GM19193 (cell line): Measurements from ENCODE around the gene NHLRC4.

ENCODE experiments used
- POLR2A ChIP-seq: IDR thresholded peaks from 4 replicates; pipeline ENCODE4 v1.6.1; 2011; ENCODE audit not compliant: insufficient read depth, insufficient read length; ENCODE audit errors: extremely low read depth

The NHLRC4 gene

GRCh38 chr16:588889-589657 lies 22.3 kb downstream of the NHLRC4 start:
- TF ChIP-seq POLR2A = peak; percentile 85

- TF ChIP-seq POLR2A = no peak
Observed at GRCh38 chr16:589658-590187, 22.9 kb downstream of the NHLRC4 start, which contains the start of gene RAB40C. Gene RAB40C, plus strand, starts transcription at chr16:590066. Its CDS starts 226 bp downstream, at chr16:590292.

- TF ChIP-seq POLR2A = no peak
Observed at GRCh38 chr16:590188-590814, 23.5 kb downstream of the NHLRC4 start.

GRCh38 chr16:590815-591200 lies 24.0 kb downstream of the NHLRC4 start:
- TF ChIP-seq POLR2A = no peak

GRCh38 chr16:591231-591630 lies 24.4 kb downstream of the NHLRC4 start:
- no peak for TF ChIP-seq POLR2A

GRCh38 chr16:591892-592517 lies 25.2 kb downstream of the NHLRC4 start:
- no peak for TF ChIP-seq POLR2A

- TF ChIP-seq POLR2A = no peak
Observed at GRCh38 chr16:592518-593306, 25.9 kb downstream of the NHLRC4 start.

GRCh38 chr16:593406-593805 lies 26.6 kb downstream of the NHLRC4 start:
- no peak for TF ChIP-seq POLR2A

GRCh38 chr16:593807-594206 lies 27.0 kb downstream of the NHLRC4 start:
- TF ChIP-seq POLR2A = no peak

GRCh38 chr16:595094-595528 lies 28.3 kb downstream of the NHLRC4 start:
- no peak for TF ChIP-seq POLR2A

GRCh38 chr16:595942-596735 lies 29.3 kb downstream of the NHLRC4 start:
- TF ChIP-seq POLR2A = no peak

GRCh38 chr16:596736-597060 lies 29.9 kb downstream of the NHLRC4 start:
- TF ChIP-seq POLR2A = no peak

GRCh38 chr16:598823-599739 lies 32.3 kb downstream of the NHLRC4 start:
- no peak for TF ChIP-seq POLR2A
